ENCODE data around the gene PRDX1. TPM values are rescaled to one million over a fixed set of nuclear protein-coding genes. Genes with fewer than 3 reads are reported as not detected.

PRDX1 gene
- total RNA-seq, 5 donors from 2014 or later (not counting 1 experiment from before 2014, with no cell fraction given): 59.3 to 156 (median 151) TPM

DNA sequence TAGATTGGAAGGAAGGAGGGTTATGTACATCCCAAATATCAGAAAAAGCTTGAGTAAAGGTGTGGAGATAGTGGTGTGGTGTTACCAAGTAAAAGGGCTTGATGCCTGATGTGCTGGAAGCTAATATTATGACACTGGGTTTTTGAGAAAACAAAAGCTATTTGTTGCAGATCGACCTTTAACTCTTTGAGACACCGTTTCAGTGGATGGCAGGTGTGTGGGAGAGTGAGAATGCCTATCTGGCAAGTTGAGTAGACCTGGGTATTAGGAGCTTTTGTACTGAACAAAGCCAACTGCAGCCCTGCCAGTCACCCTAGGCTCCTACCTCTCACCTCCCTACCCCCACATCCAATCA is 20.2 kb downstream of the PRDX1 start:
- Mint-ChIP-seq H3K27ac (no peak overlapping the region), H3K36me3 (no peaks in the 10 kb centered on the region), H3K4me3 (peak overlapping the region in 2 of 3 donors; percentile 37 to 93), H3K9me3 (no peaks in the 10 kb centered on the region), H3K27me3 (no peaks in the 10 kb centered on the region), H3K4me1 (peaks cover 28 to 37% (median 31%) of the 10 kb centered on the region in 3 donors)
- DNase-seq (no peak), ATAC-seq (replicated peaks in 1 of 4) (no peak)
- no peak overlapping the region for H3K4me3 ChIP-seq (ENCODE audit: control insufficient read depth in 1 of 2, extremely low read depth in 1 of 2, low read length in 1 of 2)
- H3K4me1 ChIP-seq (ENCODE audit: control insufficient read depth in 1 of 2, extremely low read depth in 1 of 2, insufficient read depth in 2 of 2, low read length in 2 of 2): peaks cover 6 to 27% of the 10 kb centered on the region in 2 experiments
- CTCF ChIA-PET: interaction anchor here (0.6 to 2.7 kb wide), 5 partner anchors 9 to 82 kb away, joined by 3 to 35 read pairs (median 4); partner anchors contain the start of gene TESK2 (in 1 of the 2)
- POLR2A ChIA-PET: interaction anchor here (0.9 to 1.0 kb wide), 2 partner anchors 9 to 20 kb away, joined by 3 read pairs; partner anchors contain the start of gene PRDX1 (in 1 of the 2)
- H3K9me3 ChIP-seq: no peaks in the 10 kb centered on the region
- H3K27ac ChIP-seq (ENCODE audit: low read length): no peak overlapping the region
- no peaks in the 10 kb centered on the region for H3K27me3 ChIP-seq (replicated peaks in 1 of 2; ENCODE audit: control insufficient read depth in 2 of 2, extremely low read depth in 1 of 2, insufficient read depth in 2 of 2, low read length in 1 of 2)
- 56% methylated on average over 2 of the region's 2 CpGs for WGBS (ENCODE audit: insufficient coverage)
- no peaks in the 10 kb centered on the region for H3K36me3 ChIP-seq (ENCODE audit: control insufficient read depth in 2 of 2, extremely low read depth in 1 of 2, insufficient read depth in 1 of 2, low read length in 1 of 2)

DNA sequence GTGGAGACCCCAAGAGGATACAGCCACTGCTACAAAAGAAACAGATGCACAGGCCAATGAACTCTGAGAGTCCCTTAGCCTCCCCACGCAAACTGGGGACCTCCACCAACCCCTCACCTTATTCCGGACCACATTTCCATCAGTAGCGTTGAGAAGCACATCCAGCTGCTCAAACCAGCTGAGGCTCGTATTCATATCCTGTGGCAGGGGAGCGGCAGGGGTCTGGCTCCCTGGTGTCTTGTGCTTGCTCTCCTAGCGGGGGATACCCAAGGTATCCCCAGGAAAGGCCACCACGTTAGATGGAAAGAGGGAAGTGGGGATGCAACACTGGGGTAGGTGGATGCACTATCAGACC is 22.3 kb downstream of the PRDX1 start:
- H3K9me3 ChIP-seq: no peaks in the 10 kb centered on the region
- 4% methylated on average over 6 of the region's 7 CpGs for WGBS (ENCODE audit: insufficient coverage)
- Mint-ChIP-seq H3K27ac (peak overlapping the region; percentile 89 to 90), H3K27me3 (no peaks in the 10 kb centered on the region), H3K36me3 (no peaks in the 10 kb centered on the region), H3K9me3 (no peaks in the 10 kb centered on the region), H3K4me3 (peak overlapping the region; percentile 91 to 94 (median 93)), H3K4me1 (peaks cover 28 to 37% (median 31%) of the 10 kb centered on the region in 3 donors)
- POLR2A ChIA-PET: interaction anchor here (1.0 to 1.6 kb wide), 8 partner anchors 8 to 187 kb away, joined by 3 to 9 read pairs (median 4); partner anchors contain the start of genes GPBP1L1 (in 1 of the 2), MUTYH (in 1 of the 2), PRDX1 (in 1 of the 2) and TOE1 (in 1 of the 2)
- peak overlapping the region; percentile 82 to 94 for H3K4me3 ChIP-seq (ENCODE audit: control insufficient read depth in 1 of 2, extremely low read depth in 1 of 2, low read length in 1 of 2)
- CTCF ChIA-PET: interaction anchor here (0.6 to 2.7 kb wide), 8 partner anchors 8 to 772 kb away, joined by 3 to 35 read pairs (median 12); partner anchors contain the start of genes EIF2B3 (in 1 of the 2), MUTYH (in 1 of the 2), TESK2 (in 1 of the 2) and TOE1 (in 1 of the 2)
- H3K36me3 ChIP-seq (ENCODE audit: control insufficient read depth in 2 of 2, extremely low read depth in 1 of 2, insufficient read depth in 1 of 2, low read length in 1 of 2): peaks cover 4 to 8% of the 10 kb centered on the region in 2 donors
- peak overlapping the region; percentile 66 for H3K27ac ChIP-seq (ENCODE audit: low read length)
- ATAC-seq (replicated peaks in 1 of 4) (peak in 1 of 4 experiments; percentile 5), DNase-seq (no peak)
- H3K27me3 ChIP-seq (replicated peaks in 1 of 2; ENCODE audit: control insufficient read depth in 2 of 2, extremely low read depth in 1 of 2, insufficient read depth in 2 of 2, low read length in 1 of 2): no peaks in the 10 kb centered on the region
- peaks cover 6 to 27% of the 10 kb centered on the region in 2 experiments for H3K4me1 ChIP-seq (ENCODE audit: control insufficient read depth in 1 of 2, extremely low read depth in 1 of 2, insufficient read depth in 2 of 2, low read length in 2 of 2)

DNA sequence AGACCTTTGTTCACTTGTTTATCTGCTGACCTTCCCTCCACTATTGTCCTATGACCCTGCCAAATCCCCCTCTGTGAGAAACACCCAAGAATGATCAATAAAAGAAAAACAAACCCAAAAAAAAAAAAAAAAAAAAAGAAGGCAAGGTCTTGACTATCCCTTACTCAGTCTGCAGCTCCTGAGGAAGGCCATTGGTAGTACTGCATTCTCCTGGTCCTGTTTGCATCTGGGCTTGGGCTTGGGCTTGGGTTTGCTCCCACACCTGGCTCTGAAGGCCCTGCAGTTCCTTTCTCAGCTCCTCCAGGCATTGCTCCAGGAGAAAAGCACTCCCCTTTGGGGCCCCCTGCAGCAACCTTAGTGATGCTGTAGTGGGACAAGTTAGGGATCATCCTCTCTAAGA is 23.4 kb downstream of the PRDX1 start:
- no peaks in the 10 kb centered on the region for H3K27me3 ChIP-seq (replicated peaks in 1 of 2; ENCODE audit: control insufficient read depth in 2 of 2, extremely low read depth in 1 of 2, insufficient read depth in 2 of 2, low read length in 1 of 2)
- H3K36me3 ChIP-seq (ENCODE audit: control insufficient read depth in 2 of 2, extremely low read depth in 1 of 2, insufficient read depth in 1 of 2, low read length in 1 of 2): peaks cover 4 to 8% of the 10 kb centered on the region in 2 donors
- no peak overlapping the region for H3K4me3 ChIP-seq (ENCODE audit: control insufficient read depth in 1 of 2, extremely low read depth in 1 of 2, low read length in 1 of 2)
- ChIA-PET CTCF (interaction anchor here (0.6 to 1.1 kb wide), 2 partner anchors 50 to 485 kb away, joined by 3 to 8 read pairs; no protein-coding TSS in a partner anchor), POLR2A (interaction anchor here in 1 of 2 donors (0.5 kb wide), 1 partner anchor 195 kb away, joined by 3 read pairs; no protein-coding TSS in a partner anchor)
- H3K9me3 Mint-ChIP-seq: no peaks in the 10 kb centered on the region
- H3K36me3 Mint-ChIP-seq: no peaks in the 10 kb centered on the region
- H3K4me1 ChIP-seq (ENCODE audit: control insufficient read depth in 1 of 2, extremely low read depth in 1 of 2, insufficient read depth in 2 of 2, low read length in 2 of 2): peaks cover 6 to 27% of the 10 kb centered on the region in 2 experiments
- peaks cover 28 to 37% (median 31%) of the 10 kb centered on the region in 3 donors for H3K4me1 Mint-ChIP-seq
- DNase-seq: no peak
- H3K27ac ChIP-seq (ENCODE audit: low read length): no peak overlapping the region
- ATAC-seq (replicated peaks in 1 of 4): no peak
- no peak overlapping the region for H3K27ac Mint-ChIP-seq
- no peaks in the 10 kb centered on the region for H3K27me3 Mint-ChIP-seq
- peak overlapping the region in 2 of 3 donors; percentile 93 to 94 for H3K4me3 Mint-ChIP-seq
- no peaks in the 10 kb centered on the region for H3K9me3 ChIP-seq

DNA sequence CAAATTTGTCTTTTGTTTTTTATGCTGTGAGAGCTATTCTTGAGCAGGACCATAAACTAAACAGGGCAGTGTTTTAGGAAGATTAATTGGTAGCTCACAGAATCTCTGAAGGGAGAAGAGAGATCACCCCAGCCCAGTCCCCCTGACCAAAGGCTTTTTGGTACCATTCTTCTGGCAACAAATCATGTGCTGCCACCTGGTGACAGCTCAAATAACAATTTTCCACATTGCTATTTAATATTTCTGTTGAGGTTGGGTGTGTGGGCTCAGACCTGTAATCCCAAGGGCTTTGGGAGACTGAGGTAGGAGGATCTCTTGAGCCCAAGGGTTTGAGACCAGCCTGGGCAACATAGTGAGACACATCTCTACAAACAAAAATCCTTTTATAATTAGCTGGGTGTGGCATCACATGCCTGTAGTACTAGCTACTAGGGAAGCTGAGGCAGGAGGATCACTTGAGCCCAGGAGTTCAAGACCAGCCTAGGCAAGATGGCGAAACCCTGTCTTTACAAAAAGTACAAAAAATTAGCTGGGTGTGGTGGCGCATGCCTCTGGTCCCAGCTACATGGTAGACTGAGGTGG is 28.5 kb downstream of the PRDX1 start:
- Mint-ChIP-seq H3K27me3 (no peaks in the 10 kb centered on the region), H3K9me3 (no peaks in the 10 kb centered on the region), H3K4me3 (peak overlapping the region in 2 of 3 donors; percentile 26 to 38), H3K4me1 (peaks cover 5 to 7% (median 7%) of the 10 kb centered on the region in 3 donors), H3K36me3 (no peaks in the 10 kb centered on the region), H3K27ac (no peak overlapping the region)
- POLR2A ChIA-PET: interaction anchor here (0.6 to 2.6 kb wide), 7 partner anchors 8 to 683 kb away, joined by 3 to 14 read pairs (median 3); partner anchors contain the start of genes HECTD3 (in 1 of the 2), MUTYH (in 1 of the 2) and TOE1 (in 1 of the 2)
- CTCF ChIA-PET: interaction anchor here (0.6 to 5.0 kb wide), 21 partner anchors 51 to 819 kb away, joined by 3 to 85 read pairs (median 4); partner anchors contain the start of genes ARMH1 (in 1 of the 2), HECTD3 (in 1 of the 2), MUTYH (in 1 of the 2) and TMEM53 (in 1 of the 2)
- no peaks in the 10 kb centered on the region for H3K9me3 ChIP-seq
- 20% methylated on average over 1 of the region's 2 CpGs for WGBS (ENCODE audit: insufficient coverage)
- no peak for ATAC-seq (replicated peaks in 1 of 4)
- no peak overlapping the region for H3K27ac ChIP-seq (ENCODE audit: low read length)
- peaks cover 4 to 8% of the 10 kb centered on the region in 2 donors for H3K36me3 ChIP-seq (ENCODE audit: control insufficient read depth in 2 of 2, extremely low read depth in 1 of 2, insufficient read depth in 1 of 2, low read length in 1 of 2)
- H3K4me1 ChIP-seq (ENCODE audit: control insufficient read depth in 1 of 2, extremely low read depth in 1 of 2, insufficient read depth in 2 of 2, low read length in 2 of 2): peaks cover 2 to 19% of the 10 kb centered on the region in 2 experiments
- no peaks in the 10 kb centered on the region for H3K27me3 ChIP-seq (replicated peaks in 1 of 2; ENCODE audit: control insufficient read depth in 2 of 2, extremely low read depth in 1 of 2, insufficient read depth in 2 of 2, low read length in 1 of 2)
- DNase-seq: peak in 31 of 35 experiments; percentile 6 to 77 (median 37)
- H3K4me3 ChIP-seq (ENCODE audit: control insufficient read depth in 1 of 2, extremely low read depth in 1 of 2, low read length in 1 of 2): no peak overlapping the region

DNA sequence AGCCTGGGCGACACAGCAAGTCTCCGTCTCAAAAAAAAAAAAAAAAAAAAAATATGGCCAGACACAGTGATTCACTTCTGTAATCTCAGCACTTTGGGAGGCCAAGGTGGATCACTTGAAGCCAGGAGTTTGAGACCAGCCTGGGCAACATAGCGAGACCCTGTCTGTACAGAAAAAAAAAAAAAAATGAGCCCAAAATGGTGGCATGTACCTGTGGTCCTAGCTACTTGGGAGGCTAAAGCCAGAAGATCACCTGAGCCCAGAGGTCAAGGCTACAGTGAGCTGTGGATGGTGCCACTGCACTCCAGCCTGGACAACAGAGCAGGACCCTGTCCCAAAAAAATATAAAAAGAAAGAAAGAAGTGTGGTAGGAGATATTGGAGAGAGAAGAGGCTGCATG is 29.0 kb downstream of the PRDX1 start:
- H3K27me3 Mint-ChIP-seq: no peaks in the 10 kb centered on the region
- no peak for ATAC-seq (replicated peaks in 1 of 4)

More for the DNA sequence above, 29.0 kb downstream of the PRDX1 start:
- Histone ChIP-seq H3K4me3 (ENCODE audit: control insufficient read depth in 1 of 2, extremely low read depth in 1 of 2, low read length in 1 of 2) (no peak overlapping the region), H3K27ac (ENCODE audit: low read length) (no peak overlapping the region), H3K4me1 (ENCODE audit: control insufficient read depth in 1 of 2, extremely low read depth in 1 of 2, insufficient read depth in 2 of 2, low read length in 2 of 2) (peaks cover 2 to 19% of the 10 kb centered on the region in 2 experiments), H3K36me3 (ENCODE audit: control insufficient read depth in 2 of 2, extremely low read depth in 1 of 2, insufficient read depth in 1 of 2, low read length in 1 of 2) (peaks cover 4 to 8% of the 10 kb centered on the region in 2 donors), H3K27me3 (replicated peaks in 1 of 2; ENCODE audit: control insufficient read depth in 2 of 2, extremely low read depth in 1 of 2, insufficient read depth in 2 of 2, low read length in 1 of 2) (no peaks in the 10 kb centered on the region), H3K9me3 (no peaks in the 10 kb centered on the region)
- Mint-ChIP-seq H3K4me3 (no peak overlapping the region), H3K36me3 (no peaks in the 10 kb centered on the region), H3K9me3 (no peaks in the 10 kb centered on the region), H3K4me1 (peaks cover 6 to 8% (median 7%) of the 10 kb centered on the region in 3 donors), H3K27ac (no peak overlapping the region)
- CTCF ChIA-PET: interaction anchor here (0.6 to 5.0 kb wide), 20 partner anchors 52 to 818 kb away, joined by 3 to 85 read pairs (median 4); partner anchors contain the start of genes ARMH1 (in 1 of the 2), HECTD3 (in 1 of the 2), MUTYH (in 1 of the 2) and TMEM53 (in 1 of the 2)
- POLR2A ChIA-PET: interaction anchor here (0.6 to 2.6 kb wide), 8 partner anchors 9 to 683 kb away, joined by 3 to 14 read pairs (median 3); partner anchors contain the start of genes HECTD3 (in 1 of the 2), MUTYH (in 1 of the 2) and TOE1 (in 1 of the 2)
- DNase-seq: no peak
- WGBS (ENCODE audit: insufficient coverage): 100% methylated on average over 1 of the region's 3 CpGs

All from T-cell (primary cell).